Activated naive CD8-positive, alpha-beta T cell treated with anti-CD3 and anti-CD28 coated beads for 36 hours (primary cell): ENCODE measurements around the gene FNIP2. TPM values are rescaled to one million over a fixed set of nuclear protein-coding genes. Genes with fewer than 3 reads are reported as not detected.
"Not testable (repeated sequence)": the region's sequence is repeated elsewhere in the genome, so short reads cannot be mapped to it uniquely, and the experiment has no call there.

ENCODE experiments used
- DNase-seq: peaks from one replicate; pipeline ENCODE4 v3.0.0; 2021
- H3K27ac Mint-ChIP-seq: one replicate; pipeline ENCODE4 v1.8.0; 2022; ENCODE audit warnings: mild to moderate bottlenecking, moderate library complexity, mixed read lengths
- H3K27me3 Mint-ChIP-seq: one replicate; pipeline ENCODE4 v1.8.0; 2022; ENCODE audit warnings: mild to moderate bottlenecking, mixed read lengths
- H3K36me3 Mint-ChIP-seq: one replicate; pipeline ENCODE4 v1.8.0; 2021; ENCODE audit warnings: mild to moderate bottlenecking, mixed read lengths
- H3K4me1 Mint-ChIP-seq: one replicate; pipeline ENCODE4 v1.8.0; 2021; ENCODE audit warnings: mixed read lengths
- H3K4me3 Mint-ChIP-seq: one replicate; pipeline ENCODE4 v1.8.0; 2022; ENCODE audit warnings: mild to moderate bottlenecking, moderate library complexity, mixed read lengths
- H3K9me3 Mint-ChIP-seq: one replicate; pipeline ENCODE4 v1.8.0; 2022; ENCODE audit warnings: mixed read lengths
- total RNA-seq, 2 experiments: library from RNA; stranded (reverse); gene quantifications; one replicate each; pipeline ENCODE4 v1.2.3, GENCODE V29; 2021

The FNIP2 gene
- total RNA-seq, 2 experiments from 2014 or later, result 10.9 to 11.5 TPM

- not testable (repeated sequence) for H3K36me3 Mint-ChIP-seq, H3K4me3 Mint-ChIP-seq, H3K27me3 Mint-ChIP-seq, H3K4me1 Mint-ChIP-seq, H3K27ac Mint-ChIP-seq, DNase-seq
- H3K9me3 Mint-ChIP-seq, result peaks cover 16% of the 10 kb centered on the region
Observed at GRCh38 chr4:158956345-158956744, 187.5 kb downstream of the FNIP2 start.

GRCh38 chr4:158956918-158957317 is 188.1 kb downstream of the FNIP2 start:
- H3K36me3 Mint-ChIP-seq, DNase-seq, H3K27ac Mint-ChIP-seq, H3K4me1 Mint-ChIP-seq, H3K27me3 Mint-ChIP-seq, H3K4me3 Mint-ChIP-seq: not testable (repeated sequence)
- peaks cover 10% of the 10 kb centered on the region for H3K9me3 Mint-ChIP-seq

Other genes with a start within 250 kb of the FNIP2 start
- not detected for gene RXFP1, start 247.1 kb upstream of the FNIP2 start, total RNA-seq
- 10 to 100 TPM; 18.9 to 20.9 TPM for gene C4orf46, start 97.1 kb upstream of the FNIP2 start, total RNA-seq
- 10 to 100 TPM; 28.5 to 29.0 TPM for gene ETFDH, start 96.7 kb upstream of the FNIP2 start, total RNA-seq
- gene PPID, start 45.6 kb upstream of the FNIP2 start, total RNA-seq, result 10 to 100 TPM; 70.8 to 78.2 TPM